HG02759 (cell line): Measurements from ENCODE around the gene HGD.
A peak's percentile ranks its signal among the peaks of the same experiment; 100 is the strongest.
"Not testable (repeated sequence)": the region's sequence is repeated elsewhere in the genome, so short reads cannot be mapped to it uniquely, and the experiment has no call there.

Source experiments
- ATAC-seq: cut with Tn5 transposase; IDR thresholded peaks from one replicate; pipeline ENCODE4 v1.9.1; 2021; ENCODE audit warnings: mild to moderate bottlenecking, moderate library complexity; ENCODE audit not compliant: unreplicated experiment

HGD gene

GRCh38 chr3:120682095-120682681 lies at the start of gene HGD:
Gene HGD (minus strand): TSS chr3:120682239. CDS start chr3:120682111, 128 bp downstream.
- ATAC-seq, result no peak

DNA sequence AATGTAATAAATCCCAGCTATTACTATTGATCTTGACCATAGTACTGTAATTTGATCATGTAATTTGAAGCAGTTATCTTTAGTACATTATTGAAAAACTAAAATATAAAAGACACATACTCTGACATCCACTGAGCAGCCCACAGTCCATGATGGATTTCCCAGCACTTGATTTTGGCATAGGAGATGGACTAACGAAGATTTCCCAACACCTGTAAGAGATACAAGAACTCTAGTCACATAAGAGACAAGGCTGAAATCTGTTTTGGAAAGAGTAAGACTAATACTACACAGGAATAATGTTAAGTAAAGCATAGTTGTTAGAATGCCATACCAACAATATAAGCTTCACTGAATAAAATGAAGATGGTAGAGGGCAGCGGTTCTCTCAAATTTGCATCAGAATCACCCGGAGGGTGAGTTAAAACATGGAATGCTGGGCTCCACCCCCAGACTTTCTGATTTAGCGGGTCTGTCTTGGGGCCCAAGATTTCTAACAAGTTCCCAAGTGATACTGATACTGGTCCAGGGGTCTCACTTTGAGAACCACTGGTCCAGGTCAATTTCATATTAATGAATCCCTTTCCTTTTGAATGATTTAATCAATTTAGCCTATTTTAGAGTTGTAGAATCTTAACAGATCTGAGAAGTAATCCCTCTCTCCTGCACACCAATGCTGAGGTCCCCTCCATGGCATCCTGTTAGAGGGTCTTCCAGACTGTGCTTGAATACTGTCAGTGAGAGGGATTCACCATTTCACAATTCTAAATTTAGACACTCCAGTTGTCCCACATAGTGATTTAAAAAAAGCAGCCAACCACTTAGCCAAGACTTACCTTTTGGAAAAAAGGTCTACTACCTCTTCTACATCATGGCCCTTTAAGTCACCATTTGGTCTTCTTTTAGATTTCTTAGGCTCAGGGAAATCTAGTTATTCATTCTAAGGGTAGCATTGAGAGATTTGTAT lies 48.8 kb upstream of the HGD start:
- ATAC-seq, result no peak

DNA sequence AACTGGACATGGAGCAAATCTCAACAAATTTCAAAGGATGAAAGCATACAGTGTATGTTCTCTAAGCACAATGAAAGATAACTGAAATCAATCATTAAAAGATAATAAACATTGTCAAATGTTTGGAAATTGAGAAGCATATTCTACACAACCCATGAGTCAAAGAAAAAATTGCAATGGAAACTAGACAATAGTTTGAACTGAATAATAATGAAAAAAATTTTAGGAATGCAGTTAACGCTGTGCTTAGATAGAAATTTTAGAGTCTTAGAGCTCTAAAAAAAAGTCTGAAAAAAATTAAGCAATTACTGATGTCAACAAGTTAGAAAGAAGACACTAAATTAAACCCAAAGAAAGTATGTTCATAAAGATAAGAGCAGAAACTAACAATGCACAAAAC lies 44.8 kb upstream of the HGD start:
- ATAC-seq, result no peak

- not testable (repeated sequence) for ATAC-seq
Measured at GRCh38 chr3:120719167-120719834, 37.3 kb upstream of the HGD start.

- ATAC-seq, result no peak
Measured at GRCh38 chr3:120713262-120713661, 31.2 kb upstream of the HGD start.

GRCh38 chr3:120710369-120710768 lies 28.3 kb upstream of the HGD start:
- no peak for ATAC-seq

DNA sequence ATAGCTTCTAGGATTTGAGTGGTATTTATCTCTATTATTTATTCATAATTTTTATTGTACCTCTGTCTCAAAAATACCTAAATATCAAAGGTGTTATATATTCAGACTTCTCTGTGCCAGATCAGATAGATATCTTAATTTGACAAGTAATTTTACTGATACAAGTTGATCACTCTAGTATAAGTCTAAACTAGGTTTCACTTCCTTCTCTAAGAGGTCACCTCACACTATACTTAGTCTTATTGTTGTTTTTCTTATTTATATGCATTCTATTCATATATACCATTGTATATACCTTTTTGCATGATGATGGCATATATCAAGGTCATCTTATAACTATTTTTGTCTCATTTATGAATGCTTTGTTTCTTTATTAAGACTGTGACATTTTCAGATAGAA lies 26.4 kb upstream of the HGD start:
- ATAC-seq, result peak; percentile 69

DNA sequence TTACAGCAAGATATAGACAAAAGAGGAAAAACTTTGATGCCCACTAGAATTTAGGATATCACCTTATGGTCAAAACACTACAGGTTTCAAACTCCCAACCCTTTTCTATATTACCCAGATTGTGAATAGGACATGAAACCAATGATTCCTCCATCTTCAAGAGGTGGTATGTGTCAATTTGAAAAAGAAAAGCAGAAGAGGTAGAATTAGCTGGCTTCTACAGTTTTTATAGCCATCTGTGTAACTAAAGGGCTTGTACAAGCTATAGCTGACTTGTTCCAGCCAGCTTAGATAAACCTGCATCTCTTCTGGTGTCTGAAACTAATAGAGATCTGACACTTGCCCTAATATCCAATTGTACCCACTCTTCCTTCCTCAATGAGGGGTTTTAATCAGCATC lies 24.9 kb upstream of the HGD start:
- ATAC-seq, result no peak

DNA sequence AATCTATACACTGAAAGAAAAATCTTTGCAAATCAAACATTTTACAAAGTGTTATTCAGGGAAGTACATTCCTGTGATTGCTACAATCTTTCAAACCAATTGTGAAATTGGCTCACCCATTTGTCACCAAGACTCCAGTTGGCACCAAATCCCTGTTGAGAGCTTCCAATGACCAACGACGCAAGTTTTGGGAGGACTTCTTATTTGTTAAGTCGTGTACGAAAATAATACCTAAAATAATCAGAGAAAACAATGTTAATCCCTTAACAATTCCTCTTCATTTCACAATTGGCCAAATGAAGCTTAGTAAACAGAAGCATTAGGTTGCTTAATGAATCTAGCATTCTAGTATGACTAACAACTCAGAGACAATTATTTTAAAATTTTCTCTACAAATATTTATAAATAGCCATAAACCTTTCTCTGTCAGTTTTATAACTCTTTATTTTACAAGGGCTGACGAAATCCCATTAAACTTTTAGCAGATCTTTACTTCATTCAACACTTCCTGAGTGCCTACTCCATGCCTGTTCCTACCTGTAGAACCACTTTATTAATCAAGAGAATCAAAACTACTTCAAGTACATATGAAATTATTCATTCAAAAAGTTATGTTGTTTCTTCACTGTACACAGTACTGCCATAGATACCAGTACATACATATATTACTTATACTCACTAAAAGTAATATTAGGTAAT lies 24.0 kb upstream of the HGD start:
- no peak for ATAC-seq

- ATAC-seq, result no peak
Measured at GRCh38 chr3:120699333-120699732, 17.3 kb upstream of the HGD start.

DNA sequence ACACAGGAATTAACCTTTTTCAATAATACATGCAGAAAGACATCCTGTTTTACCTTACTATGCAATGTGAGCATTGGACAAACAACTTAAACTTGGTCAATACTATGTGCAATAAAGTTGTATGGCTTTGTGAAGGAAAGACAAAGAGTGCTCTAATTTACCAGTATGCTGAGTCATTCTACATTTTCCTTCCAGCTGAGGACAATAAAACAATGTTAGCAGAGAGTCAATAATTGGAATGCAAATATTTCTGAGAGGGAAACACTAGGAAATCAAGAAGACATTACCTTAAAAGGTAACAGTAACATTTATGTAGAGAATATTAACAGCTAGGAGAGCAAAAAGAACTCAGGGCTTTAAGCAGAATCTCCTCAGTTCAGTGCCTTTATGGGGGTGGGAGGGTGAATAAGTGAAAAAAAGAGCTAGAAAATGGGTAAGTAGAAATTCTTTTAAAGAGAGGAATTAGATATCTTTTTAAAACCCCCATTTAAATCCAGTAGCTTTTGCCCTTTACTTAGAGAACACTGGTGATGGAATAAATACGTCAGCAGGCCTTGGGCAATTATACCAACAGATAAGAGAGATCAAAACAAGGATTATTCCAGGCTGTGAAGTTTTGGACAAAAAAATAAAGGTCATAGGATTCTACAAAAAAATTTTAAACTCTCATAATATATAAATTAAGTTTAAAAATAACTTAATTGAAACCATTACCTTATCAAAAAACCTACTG lies 11.6 kb upstream of the HGD start:
- no peak for ATAC-seq

DNA sequence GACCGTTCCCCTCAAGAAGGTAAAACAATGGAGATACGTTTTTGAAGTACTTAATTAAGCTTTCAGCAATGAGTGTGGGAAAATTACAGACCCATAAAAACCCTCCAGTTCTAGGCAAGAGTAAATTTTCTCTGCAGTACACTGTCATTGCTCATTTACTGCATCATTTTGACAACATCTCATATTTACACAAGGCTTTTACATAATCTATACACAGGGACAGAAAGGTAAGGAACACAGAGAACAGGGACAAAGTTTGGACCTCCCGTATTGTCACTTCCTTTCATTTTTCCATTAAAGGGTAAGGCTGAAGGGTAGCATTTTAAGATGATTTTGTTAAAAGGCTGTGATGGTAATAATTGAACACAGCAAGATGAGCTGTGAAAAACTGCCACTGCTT lies 7.4 kb upstream of the HGD start:
- no peak for ATAC-seq

DNA sequence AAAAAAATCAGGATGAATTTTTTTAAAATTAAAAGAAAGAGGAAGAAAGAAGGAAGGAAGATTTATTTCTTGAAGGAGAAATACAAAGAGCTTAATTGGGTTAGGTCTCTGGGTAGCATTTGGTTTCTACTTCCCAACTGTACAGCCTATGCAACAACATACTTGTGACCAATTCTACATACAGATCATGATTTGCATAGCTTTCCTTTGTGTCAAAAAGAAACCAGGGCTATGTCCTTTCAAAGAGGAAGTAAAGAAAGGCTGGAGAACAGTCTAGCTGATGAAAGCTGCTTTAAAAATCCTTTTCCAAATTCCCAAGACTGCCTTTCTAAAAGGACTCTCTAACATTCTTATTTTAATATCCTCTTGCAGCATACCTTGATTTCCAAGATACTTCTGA lies 6.1 kb upstream of the HGD start:
- peak; percentile 98 for ATAC-seq

DNA sequence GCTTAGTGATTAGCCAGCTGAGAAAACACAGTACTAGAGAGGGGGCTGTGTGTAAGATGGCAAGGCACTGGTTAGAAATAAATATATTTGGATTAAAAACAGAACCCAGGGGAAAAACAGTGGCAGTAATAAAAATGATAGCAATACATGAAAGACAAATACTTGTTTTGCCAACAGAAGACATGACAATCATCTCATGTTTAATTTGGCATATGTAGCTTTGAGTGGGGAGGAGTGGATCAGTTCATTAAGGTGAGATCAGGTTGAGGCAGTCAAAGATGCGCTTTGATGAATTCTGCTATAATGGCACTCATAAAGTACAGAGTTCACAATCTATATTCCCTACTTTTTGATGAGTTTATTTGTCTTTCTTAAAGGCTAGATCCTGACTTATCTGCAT lies 3.4 kb upstream of the HGD start:
- no peak for ATAC-seq

- ATAC-seq, result no peak
Measured at GRCh38 chr3:120684896-120685295, 2.9 kb upstream of the HGD start.

- no peak for ATAC-seq
Measured at GRCh38 chr3:120683671-120684301, 1.7 kb upstream of the HGD start.

DNA sequence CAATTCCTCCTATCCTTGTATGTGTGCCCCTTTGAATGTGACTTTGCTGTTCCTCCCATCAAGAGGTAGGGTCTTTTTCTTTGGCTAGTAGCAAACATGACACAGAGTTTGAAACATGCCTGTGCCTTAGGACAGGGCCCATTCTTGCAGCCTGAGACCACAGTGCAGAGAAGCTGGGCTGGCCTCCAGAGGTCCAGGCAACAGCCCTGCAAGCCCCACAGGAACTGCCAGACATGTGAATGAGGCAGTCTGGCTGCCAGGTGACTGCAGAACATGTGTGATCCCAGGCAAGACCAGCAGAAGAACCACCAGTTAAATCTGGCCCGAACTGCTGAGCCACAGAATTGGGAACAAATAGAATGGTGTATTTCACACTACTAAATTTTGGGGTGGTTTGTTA lies 1.2 kb upstream of the HGD start:
- ATAC-seq, result no peak

GRCh38 chr3:120681506-120682038 lies 467 bp downstream of the HGD start:
- no peak for ATAC-seq

DNA sequence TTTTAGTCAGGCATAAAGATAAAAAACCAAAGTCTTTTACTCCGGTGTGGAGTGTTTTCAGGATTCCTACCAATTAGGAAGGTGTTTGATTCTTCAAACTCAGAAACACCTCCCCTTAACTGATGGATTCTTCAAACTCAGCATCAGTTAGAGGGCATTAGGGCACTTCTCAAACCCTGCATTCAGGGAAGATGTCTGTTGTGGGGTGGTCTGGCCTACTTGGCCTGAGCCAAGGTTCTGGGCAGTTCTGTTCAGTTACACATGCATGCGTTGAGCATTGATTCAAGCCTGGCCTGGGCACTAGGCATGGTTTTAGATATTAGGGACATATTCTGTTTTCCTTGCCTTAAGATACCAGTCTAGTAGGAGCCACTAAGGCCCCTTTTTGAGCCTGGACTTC lies 1.0 kb downstream of the HGD start:
- no peak for ATAC-seq
